Liver (tissue), 3 donors: ENCODE data around the gene NAPB.

ENCODE experiments used
- EGR1 ChIP-seq, 2 donors: IDR thresholded peaks; 2 replicates each; pipeline ENCODE4 v1.6.1; 2016 to 2018; ENCODE audit warnings: antibody characterized with exemption in 2 of 2, low read depth in 2 of 2
- FOXA2 ChIP-seq: IDR thresholded peaks from 2 replicates; pipeline ENCODE4 v1.6.1; 2016; ENCODE audit warnings: antibody characterized with exemption
- GABPA ChIP-seq, 2 donors: IDR thresholded peaks in 1 of 2; conservative IDR thresholded peaks in 1 of 2; 2 replicates each; pipeline ENCODE4 v1.6.1; 2016; ENCODE audit warnings: antibody characterized with exemption in 2 of 2, mild to moderate bottlenecking in 1 of 2, moderate library complexity in 1 of 2
- JUND ChIP-seq, 2 donors: IDR thresholded peaks; 2 replicates each; pipeline ENCODE4 v1.6.1; 2016; ENCODE audit warnings: antibody characterized with exemption in 2 of 2
- NR2F2 ChIP-seq: IDR thresholded peaks from 2 replicates; pipeline ENCODE4 v1.6.1; 2016; ENCODE audit warnings: antibody characterized with exemption
- TAF1 ChIP-seq: conservative IDR thresholded peaks from 2 replicates; pipeline ENCODE4 v1.6.1; 2016; ENCODE audit warnings: antibody characterized with exemption, mild to moderate bottlenecking
- YY1 ChIP-seq: IDR thresholded peaks from 2 replicates; pipeline ENCODE4 v1.6.1; 2016; ENCODE audit warnings: antibody characterized with exemption, mild to moderate bottlenecking
- TF ChIP-seq, protein P1 (sequence below): fragments of 150-350 bp; IDR thresholded peaks from 2 replicates; pipeline ENCODE4 v1.5.1; 2017; ENCODE audit warnings: improper control_type of control experiment, low read depth, low read length; ENCODE audit not compliant: missing input control
- TF ChIP-seq, protein P2 (sequence below): IDR thresholded peaks from 2 replicates; pipeline ENCODE4 v1.6.1; 2016; ENCODE audit warnings: antibody characterized with exemption, mild to moderate bottlenecking
- TF ChIP-seq, protein P3 (sequence below): IDR thresholded peaks from 2 replicates; pipeline ENCODE4 v1.6.1; 2016; ENCODE audit warnings: antibody characterized with exemption
- TF ChIP-seq, protein P4 (sequence below): IDR thresholded peaks from 2 replicates; pipeline ENCODE4 v1.6.1; 2016; ENCODE audit warnings: antibody characterized with exemption
- donor health status: healthy.
- donor health status: healthy.

DNA sequence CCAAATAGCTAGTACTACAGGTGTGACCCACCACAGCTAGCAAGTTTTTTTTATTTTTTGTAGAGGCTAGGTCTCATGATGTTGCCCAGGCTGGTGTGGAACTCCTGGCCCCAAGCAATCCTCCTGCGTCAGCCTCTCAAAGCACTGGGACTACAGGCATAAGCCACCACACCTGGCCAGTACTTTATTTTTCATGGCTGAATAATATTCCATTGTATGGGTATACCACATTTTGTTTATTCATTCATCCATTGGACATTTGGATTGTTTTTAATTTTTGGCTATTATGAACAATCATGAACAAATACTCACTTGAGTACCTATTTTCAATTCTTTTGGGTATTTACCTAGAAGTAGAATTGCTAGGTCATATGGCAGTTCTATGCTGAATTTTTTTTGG, 77.7 kb downstream of the NAPB start:
- TF ChIP-seq FOXA2 (no peak), NR2F2 (no peak), EGR1 (IDR thresholded peaks at IDR 0.05; ENCODE audit: low read depth in 2 of 2) (no peak), GABPA (IDR thresholded peaks at IDR 0.05 in 1 of 2, conservative IDR thresholded peaks at IDR 0.05 in 1 of 2) (no peak), YY1 (no peak), JUND (IDR thresholded peaks at IDR 0.05) (no peak), TAF1 (no peak)
- TF ChIP-seq, protein P1, sequence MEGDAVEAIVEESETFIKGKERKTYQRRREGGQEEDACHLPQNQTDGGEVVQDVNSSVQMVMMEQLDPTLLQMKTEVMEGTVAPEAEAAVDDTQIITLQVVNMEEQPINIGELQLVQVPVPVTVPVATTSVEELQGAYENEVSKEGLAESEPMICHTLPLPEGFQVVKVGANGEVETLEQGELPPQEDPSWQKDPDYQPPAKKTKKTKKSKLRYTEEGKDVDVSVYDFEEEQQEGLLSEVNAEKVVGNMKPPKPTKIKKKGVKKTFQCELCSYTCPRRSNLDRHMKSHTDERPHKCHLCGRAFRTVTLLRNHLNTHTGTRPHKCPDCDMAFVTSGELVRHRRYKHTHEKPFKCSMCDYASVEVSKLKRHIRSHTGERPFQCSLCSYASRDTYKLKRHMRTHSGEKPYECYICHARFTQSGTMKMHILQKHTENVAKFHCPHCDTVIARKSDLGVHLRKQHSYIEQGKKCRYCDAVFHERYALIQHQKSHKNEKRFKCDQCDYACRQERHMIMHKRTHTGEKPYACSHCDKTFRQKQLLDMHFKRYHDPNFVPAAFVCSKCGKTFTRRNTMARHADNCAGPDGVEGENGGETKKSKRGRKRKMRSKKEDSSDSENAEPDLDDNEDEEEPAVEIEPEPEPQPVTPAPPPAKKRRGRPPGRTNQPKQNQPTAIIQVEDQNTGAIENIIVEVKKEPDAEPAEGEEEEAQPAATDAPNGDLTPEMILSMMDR: no peak
- TF ChIP-seq, protein P2, sequence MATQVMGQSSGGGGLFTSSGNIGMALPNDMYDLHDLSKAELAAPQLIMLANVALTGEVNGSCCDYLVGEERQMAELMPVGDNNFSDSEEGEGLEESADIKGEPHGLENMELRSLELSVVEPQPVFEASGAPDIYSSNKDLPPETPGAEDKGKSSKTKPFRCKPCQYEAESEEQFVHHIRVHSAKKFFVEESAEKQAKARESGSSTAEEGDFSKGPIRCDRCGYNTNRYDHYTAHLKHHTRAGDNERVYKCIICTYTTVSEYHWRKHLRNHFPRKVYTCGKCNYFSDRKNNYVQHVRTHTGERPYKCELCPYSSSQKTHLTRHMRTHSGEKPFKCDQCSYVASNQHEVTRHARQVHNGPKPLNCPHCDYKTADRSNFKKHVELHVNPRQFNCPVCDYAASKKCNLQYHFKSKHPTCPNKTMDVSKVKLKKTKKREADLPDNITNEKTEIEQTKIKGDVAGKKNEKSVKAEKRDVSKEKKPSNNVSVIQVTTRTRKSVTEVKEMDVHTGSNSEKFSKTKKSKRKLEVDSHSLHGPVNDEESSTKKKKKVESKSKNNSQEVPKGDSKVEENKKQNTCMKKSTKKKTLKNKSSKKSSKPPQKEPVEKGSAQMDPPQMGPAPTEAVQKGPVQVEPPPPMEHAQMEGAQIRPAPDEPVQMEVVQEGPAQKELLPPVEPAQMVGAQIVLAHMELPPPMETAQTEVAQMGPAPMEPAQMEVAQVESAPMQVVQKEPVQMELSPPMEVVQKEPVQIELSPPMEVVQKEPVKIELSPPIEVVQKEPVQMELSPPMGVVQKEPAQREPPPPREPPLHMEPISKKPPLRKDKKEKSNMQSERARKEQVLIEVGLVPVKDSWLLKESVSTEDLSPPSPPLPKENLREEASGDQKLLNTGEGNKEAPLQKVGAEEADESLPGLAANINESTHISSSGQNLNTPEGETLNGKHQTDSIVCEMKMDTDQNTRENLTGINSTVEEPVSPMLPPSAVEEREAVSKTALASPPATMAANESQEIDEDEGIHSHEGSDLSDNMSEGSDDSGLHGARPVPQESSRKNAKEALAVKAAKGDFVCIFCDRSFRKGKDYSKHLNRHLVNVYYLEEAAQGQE: no peak
- TF ChIP-seq, protein P3, sequence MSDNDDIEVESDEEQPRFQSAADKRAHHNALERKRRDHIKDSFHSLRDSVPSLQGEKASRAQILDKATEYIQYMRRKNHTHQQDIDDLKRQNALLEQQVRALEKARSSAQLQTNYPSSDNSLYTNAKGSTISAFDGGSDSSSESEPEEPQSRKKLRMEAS: no peak
- TF ChIP-seq, protein P4, sequence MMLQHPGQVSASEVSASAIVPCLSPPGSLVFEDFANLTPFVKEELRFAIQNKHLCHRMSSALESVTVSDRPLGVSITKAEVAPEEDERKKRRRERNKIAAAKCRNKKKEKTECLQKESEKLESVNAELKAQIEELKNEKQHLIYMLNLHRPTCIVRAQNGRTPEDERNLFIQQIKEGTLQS: no peak
